ENCODE results near the gene IFIH1.

The IFIH1 gene

DNA sequence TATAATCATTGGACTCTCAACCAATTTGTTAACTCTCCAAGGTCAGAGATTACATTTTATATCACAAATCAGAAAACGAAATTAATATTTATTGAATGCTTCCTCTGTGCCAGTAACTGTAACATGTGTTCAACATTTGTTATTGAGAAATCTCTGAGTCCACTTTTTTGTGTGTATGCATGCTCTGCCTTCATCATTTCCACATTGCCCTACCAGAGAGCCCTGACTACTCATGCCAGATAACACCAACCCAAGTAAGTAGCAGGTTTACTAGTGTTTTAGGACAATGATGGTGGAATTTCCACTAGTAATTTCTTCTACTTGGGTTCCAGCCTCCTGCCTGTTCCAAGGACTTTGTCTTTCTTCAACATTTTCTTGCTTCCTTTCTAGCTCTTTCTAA lies 61.1 kb downstream of the IFIH1 start:
- DNase-seq (ENCODE audit: low spot score) = peak; percentile 21

GRCh38 chr2:162256591-162256991 lies 61.9 kb downstream of the IFIH1 start:
- DNase-seq (ENCODE audit: low spot score) = peak; percentile 61

DNA sequence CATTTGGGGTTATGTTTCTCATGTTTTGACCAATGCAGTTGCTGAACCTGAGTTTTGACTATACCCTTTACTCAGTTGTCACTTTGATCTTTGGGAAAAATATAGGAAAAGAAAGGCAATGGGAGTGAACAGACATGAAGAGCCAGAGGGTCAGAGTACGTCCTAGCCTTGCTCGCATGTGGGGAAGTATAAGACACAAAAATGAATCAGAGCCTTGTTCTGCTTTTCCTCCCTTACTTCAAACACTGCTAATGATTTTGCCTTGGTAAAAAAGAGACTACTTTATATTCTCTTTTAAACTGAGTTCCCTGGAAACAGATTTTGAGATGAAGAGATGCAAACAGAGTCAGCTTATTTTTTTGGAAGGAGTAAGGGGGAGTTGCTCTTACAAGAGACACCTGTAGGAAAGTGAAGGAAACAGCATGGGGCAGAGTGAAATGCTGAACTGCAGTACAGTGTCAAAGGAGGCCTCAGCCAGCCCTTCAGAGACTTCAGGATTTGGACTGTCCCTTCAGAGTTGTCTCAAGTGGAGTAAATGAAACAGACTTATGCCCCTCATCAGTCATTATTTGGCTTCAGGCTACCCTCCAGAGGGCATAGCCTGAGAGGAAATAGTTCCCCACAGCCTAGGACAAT lies 64.1 kb downstream of the IFIH1 start:
- DNase-seq (ENCODE audit: low spot score) = no peak

- DNase-seq (ENCODE audit: low spot score) = no peak
These were observed 65.0 kb downstream of the IFIH1 start for GRCh38 chr2:162253435-162253834.

DNA sequence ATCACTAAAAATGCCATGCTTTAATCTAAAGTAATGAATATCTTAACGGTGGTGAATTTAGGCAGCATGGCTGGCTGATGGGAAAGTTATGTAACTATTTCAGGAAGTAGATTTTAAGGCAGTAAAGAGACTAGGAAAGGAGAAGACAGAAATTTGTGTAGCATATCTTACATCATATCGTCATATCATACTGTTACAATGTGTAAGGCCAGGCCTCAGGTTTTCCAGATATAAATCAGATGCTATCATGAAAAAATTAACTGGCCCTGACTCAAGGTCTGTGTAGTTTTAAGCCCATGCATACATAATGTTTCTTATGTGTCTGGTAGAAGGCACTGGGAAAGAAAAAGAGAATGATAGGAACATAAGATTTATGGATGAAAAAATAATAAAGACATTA lies 66.3 kb downstream of the IFIH1 start:
- no peak for DNase-seq (ENCODE audit: low spot score)

GRCh38 chr2:162245781-162246180 lies 72.7 kb downstream of the IFIH1 start:
- peak; percentile 30 for DNase-seq (ENCODE audit: low spot score)

DNA sequence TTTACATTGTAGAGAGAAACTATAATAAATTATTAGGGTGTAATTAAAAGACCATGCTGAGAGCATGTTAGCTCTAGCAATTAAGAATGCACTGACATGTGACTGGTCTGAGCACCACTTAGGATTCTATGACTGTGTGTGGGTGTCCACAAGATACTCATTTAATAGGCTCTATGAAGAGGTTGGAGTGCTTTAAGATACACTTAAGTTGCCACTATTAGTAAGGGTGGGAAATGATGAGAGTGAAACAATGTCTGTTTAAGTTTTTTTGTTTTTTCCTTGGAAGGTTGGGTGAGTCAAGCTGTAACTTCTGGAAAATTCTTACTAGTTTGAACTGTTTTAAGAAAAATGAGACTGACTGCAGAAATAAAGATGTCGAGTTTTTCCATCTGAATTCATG lies 73.4 kb downstream of the IFIH1 start:
- DNase-seq (ENCODE audit: low spot score) = no peak

DNA sequence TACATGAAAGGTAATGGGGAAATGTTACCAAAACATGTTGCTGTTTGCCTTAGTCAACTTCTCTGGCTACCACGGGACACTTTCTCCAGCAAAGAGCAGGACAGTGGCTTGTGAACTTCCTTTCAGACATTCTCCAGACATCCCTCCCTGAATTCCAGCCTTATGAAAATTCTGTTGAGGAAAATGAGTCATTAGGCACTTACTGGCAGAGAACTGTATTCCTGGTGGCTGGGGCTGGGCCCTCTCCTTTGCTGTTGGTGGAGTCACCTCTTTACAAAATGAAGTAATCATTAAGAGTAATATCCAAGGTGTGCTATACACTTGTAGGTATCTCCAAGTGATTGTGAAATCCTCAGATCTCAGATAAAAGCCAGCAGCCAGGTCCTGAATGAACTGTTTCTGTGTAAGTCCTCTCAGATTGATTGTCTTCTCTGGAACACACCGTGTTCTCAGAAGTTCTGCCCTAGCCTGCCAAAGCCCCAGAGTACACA lies 73.9 kb downstream of the IFIH1 start:
- peak; percentile 87 for DNase-seq (ENCODE audit: low spot score)

DNA sequence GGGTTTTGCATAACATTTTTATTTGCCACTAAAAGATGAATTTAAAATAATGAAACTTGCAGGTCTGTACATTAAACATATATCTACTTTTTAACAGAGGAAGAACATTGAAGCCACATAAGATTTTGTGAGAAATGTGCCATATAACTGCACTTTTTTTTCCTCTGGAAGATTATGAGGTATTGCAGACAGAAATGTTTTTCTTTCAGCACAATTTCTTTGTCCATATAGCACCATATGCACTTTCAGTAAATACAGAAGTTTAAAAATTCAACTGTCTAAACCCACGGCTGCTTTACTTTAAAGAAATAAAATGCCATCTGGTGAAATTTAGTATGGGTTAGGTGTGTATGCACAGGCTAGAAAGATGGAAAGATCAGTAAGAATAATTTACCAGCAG lies 74.8 kb downstream of the IFIH1 start:
- no peak for DNase-seq (ENCODE audit: low spot score)

GRCh38 chr2:162243294-162243693 lies 75.2 kb downstream of the IFIH1 start, which contains the start of gene FAP:
FAP (minus strand) TSS chr2:162243445; CDS start chr2:162243327, 118 bp downstream.
- DNase-seq (ENCODE audit: low spot score) = peak; percentile 57

GRCh38 chr2:162242586-162243280 lies 75.8 kb downstream of the IFIH1 start:
- DNase-seq (ENCODE audit: low spot score) = peak; percentile 22

- no peak for DNase-seq (ENCODE audit: low spot score)
These were observed 76.9 kb downstream of the IFIH1 start for GRCh38 chr2:162241571-162241970.

GRCh38 chr2:162234620-162235462 lies 83.6 kb downstream of the IFIH1 start:
- no peak for DNase-seq (ENCODE audit: low spot score)

DNA sequence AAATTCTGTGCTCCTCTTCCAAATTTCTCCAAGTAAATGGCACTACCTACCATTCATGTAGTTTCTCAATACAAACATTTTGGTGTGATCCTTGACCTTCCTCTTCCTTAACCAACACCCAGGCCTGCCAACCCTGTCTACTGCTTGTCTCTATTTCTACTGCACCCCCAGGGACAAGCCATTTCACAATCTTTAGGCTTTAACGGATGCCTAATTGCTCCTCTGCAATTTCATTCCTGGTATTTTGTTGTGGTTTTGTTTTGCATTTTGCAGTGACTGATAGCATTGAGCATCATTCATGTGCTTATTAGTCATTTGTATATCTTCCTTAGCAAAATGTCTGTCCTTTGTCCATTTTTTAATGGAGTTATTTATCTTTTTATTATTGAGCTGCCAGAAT lies 85.3 kb downstream of the IFIH1 start:
- DNase-seq (ENCODE audit: low spot score) = peak; percentile 71

DNA sequence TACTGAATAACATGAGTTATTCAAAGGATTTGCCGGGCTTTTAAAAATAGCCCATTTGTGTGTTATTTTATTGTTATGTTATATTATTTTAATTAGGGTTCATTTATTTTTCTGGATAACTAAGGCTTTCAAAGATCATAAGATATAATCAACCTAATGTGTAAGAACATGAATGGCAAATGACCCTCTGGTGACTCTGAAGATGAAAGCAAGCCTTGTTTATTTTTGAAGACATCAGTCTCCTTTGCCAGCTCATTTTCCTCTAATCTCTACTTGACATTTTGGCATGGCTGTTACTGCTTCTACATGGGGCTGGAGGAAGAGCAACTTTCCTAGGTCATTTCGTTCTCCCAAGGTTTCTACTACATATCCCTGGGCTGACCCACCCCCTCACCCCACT lies 85.8 kb downstream of the IFIH1 start:
- DNase-seq (ENCODE audit: low spot score) = no peak

DNA sequence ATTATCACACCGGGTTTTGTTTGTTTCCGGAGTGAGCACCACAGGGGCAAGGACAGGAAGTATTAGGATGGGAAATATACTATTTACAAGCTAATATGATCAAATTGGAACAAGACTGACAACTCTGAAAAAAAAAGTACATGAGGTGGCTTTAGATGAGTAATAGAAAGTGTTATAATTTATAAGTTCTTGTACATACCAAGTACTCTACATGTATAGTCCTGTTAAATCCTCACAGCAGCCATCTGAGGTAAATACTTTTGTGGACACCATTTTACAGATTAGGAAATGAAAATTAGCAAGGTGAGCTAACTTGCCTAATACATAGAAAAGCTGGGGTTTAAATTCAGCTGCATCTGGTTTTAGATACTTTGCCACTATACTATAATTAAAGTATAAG lies 86.5 kb downstream of the IFIH1 start:
- DNase-seq (ENCODE audit: low spot score) = no peak

- no peak for DNase-seq (ENCODE audit: low spot score)
These were observed 87.7 kb downstream of the IFIH1 start for GRCh38 chr2:162230761-162231160.

- DNase-seq (ENCODE audit: low spot score) = no peak
These were observed 91.6 kb downstream of the IFIH1 start for GRCh38 chr2:162226836-162227235.

- peak; percentile 72 for DNase-seq (ENCODE audit: low spot score)
These were observed 97.4 kb downstream of the IFIH1 start for GRCh38 chr2:162221064-162221463.

DNA sequence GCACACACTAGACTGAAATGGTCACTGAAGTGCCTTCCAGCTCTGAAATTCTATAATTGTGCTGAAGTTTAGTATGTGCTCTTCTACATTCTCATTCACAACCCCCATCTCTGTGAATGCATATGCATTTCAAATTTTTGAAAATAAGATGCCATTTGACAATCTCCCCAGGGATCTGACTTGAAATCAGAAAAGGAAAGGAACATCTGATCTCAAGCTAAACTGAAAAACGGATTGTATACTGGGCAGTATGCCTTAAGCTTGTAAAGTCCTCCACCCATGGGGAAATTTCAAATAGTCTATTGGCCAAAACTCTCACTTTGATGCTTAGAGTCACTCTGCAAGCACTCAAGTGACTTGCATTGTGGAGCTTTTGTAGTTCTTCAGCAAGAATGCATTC lies 98.1 kb downstream of the IFIH1 start:
- DNase-seq (ENCODE audit: low spot score) = no peak

DNA sequence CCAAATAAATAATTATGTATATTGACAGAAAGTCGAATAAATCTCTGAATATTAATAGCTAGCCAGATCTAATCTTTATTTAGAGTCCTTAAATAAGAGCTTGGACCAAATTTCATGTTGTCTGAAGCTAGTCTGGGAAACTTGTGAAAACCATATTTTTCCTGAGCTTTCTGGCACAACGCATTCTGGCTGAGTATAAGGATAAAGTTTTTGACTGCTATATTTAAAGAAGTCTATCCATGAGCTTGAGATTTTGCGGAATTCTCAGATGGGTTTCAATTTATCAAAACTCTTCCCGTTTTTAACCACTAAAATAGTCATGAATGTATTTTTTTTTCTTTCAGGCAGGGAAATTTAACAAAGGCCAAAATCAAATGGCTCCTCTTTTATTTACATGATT lies 99.1 kb downstream of the IFIH1 start:
- no peak for DNase-seq (ENCODE audit: low spot score)

GRCh38 chr2:162217598-162217997 lies 100.9 kb downstream of the IFIH1 start:
- DNase-seq (ENCODE audit: low spot score) = no peak

All from AG08395 (cell line).